RWPE1 (cell line): ENCODE measurements around the gene CCDC201.

Experiments
- CTCF ChIA-PET: fragments of 350-600 bp; sonication (Branson Sonifier 250); formaldehyde crosslinking; extraction: SDS; loops from one replicate; lab custom pipeline; 2021; lab: Yijun Ruan, JAX
- POLR2A ChIA-PET: fragments of 400-600 bp; formaldehyde crosslinking; extraction: SDS; loops from one replicate; lab custom pipeline; 2020; ENCODE audit warnings: antibody characterized with exemption; ENCODE audit not compliant: low non-redundant PET; lab: Yijun Ruan, JAX
- DNase-seq: peaks from one replicate; pipeline ENCODE4 v3.0.0; 2012; ENCODE audit warnings: low spot score
- H3K27ac ChIP-seq: fragments of 450-650 bp; 2 replicates; pipeline ENCODE4 v1.5.1; 2017
- TF ChIP-seq, protein P1 (sequence below): fragments of 450-650 bp; conservative IDR thresholded peaks from 2 replicates; pipeline ENCODE4 v1.5.1; 2017; ENCODE audit warnings: low read depth, mild to moderate bottlenecking

Gene CCDC201

DNA sequence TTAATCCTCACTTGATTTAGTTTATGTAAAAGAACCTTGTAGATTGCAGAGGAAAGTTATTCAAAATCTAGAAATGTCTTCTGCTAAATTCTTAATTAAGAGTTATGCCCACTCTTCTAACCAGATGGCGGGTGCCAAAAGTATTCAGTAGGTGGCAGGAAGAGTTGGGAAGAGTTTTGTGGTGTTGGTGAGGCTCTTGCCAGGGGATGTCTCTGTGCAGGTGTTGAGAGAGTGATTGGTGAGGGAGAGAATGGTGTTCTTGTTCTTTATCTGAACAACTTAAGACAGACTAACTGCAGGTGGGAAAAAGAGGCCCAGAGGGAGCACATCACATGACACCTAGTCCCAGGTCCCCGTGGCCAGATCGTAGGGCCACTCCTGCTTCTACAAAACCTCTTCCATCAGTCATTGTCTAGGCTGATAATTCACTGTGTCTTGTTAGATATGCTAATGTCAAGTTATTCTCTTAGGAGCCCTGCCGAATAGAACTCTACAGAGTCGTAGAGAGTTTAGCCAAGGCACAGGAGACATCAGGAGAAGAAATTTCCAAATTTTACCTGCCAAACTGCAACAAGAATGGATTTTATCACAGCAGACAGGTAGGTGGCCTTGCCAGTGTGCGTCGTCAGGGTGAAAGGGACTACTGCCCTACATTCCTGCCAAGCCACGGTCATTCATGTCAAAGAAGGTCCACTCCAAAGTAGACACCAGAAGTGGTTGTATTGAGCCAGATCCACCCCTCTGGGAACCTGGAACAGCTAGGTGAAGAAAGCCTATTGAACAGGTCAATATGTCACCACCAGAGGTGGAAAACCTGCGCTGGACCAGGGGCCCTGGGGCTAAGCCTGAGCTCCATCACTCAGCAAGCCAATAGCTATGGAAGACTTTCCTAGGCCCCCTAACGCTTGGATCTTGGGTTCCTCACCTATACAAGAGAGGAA is 18.9 kb upstream of the CCDC201 start:
- no peak for DNase-seq
- CTCF ChIA-PET = interaction anchor here (0.6 to 1.2 kb wide), 7 partner anchors 18 to 1362 kb away, joined by 3 to 4 read pairs (median 3); no protein-coding TSS in a partner anchor
- H3K27ac ChIP-seq = no peak overlapping the region
- POLR2A ChIA-PET = no interaction called here
- TF ChIP-seq, protein P1, sequence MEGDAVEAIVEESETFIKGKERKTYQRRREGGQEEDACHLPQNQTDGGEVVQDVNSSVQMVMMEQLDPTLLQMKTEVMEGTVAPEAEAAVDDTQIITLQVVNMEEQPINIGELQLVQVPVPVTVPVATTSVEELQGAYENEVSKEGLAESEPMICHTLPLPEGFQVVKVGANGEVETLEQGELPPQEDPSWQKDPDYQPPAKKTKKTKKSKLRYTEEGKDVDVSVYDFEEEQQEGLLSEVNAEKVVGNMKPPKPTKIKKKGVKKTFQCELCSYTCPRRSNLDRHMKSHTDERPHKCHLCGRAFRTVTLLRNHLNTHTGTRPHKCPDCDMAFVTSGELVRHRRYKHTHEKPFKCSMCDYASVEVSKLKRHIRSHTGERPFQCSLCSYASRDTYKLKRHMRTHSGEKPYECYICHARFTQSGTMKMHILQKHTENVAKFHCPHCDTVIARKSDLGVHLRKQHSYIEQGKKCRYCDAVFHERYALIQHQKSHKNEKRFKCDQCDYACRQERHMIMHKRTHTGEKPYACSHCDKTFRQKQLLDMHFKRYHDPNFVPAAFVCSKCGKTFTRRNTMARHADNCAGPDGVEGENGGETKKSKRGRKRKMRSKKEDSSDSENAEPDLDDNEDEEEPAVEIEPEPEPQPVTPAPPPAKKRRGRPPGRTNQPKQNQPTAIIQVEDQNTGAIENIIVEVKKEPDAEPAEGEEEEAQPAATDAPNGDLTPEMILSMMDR = peak; percentile 53

GRCh38 chr7:45890902-45891461 is 18.1 kb upstream of the CCDC201 start:
- H3K27ac ChIP-seq = no peak overlapping the region
- TF ChIP-seq, protein P1 = peak; percentile 89
- ChIA-PET CTCF (interaction anchor here (0.6 to 1.2 kb wide), 6 partner anchors 12 to 1290 kb away, joined by 3 to 4 read pairs (median 4); no protein-coding TSS in a partner anchor), POLR2A (no interaction called here)
- DNase-seq = peak; percentile 48

GRCh38 chr7:45890125-45890901 is 17.4 kb upstream of the CCDC201 start:
- ChIA-PET POLR2A (no interaction called here), CTCF (interaction anchor here (0.6 to 1.2 kb wide), 7 partner anchors 10 to 1290 kb away, joined by 3 to 4 read pairs (median 3); no protein-coding TSS in a partner anchor)
- no peak for DNase-seq
- TF ChIP-seq, protein P1 = no peak
- H3K27ac ChIP-seq = no peak overlapping the region

- no peak overlapping the region for H3K27ac ChIP-seq
- TF ChIP-seq, protein P1 = no peak
- ChIA-PET POLR2A (no interaction called here), CTCF (interaction anchor here (1.0 kb wide), 1 partner anchor 11 kb away, joined by 3 read pairs; no protein-coding TSS in a partner anchor)
- DNase-seq = no peak
Measured at GRCh38 chr7:45889367-45890067, 16.6 kb upstream of the CCDC201 start.

GRCh38 chr7:45888993-45889366 is 16.1 kb upstream of the CCDC201 start:
- TF ChIP-seq, protein P1 = no peak
- no peak overlapping the region for H3K27ac ChIP-seq
- ChIA-PET CTCF (interaction anchor here (0.7 kb wide), 1 partner anchor 1365 kb away, joined by 3 read pairs; no protein-coding TSS in a partner anchor), POLR2A (no interaction called here)
- no peak for DNase-seq
